SKM-1 (cell line): ENCODE results near the gene FOXJ2.
"Not testable (repeated sequence)": the region's sequence is repeated elsewhere in the genome, so short reads cannot be mapped to it uniquely, and the experiment has no call there.

Experiments used
- DNase-seq: peaks from one replicate; lab custom pipeline; 2025; ENCODE audit not compliant: unreplicated experiment; lab: John Stamatoyannopoulos, UW

FOXJ2 gene

DNA sequence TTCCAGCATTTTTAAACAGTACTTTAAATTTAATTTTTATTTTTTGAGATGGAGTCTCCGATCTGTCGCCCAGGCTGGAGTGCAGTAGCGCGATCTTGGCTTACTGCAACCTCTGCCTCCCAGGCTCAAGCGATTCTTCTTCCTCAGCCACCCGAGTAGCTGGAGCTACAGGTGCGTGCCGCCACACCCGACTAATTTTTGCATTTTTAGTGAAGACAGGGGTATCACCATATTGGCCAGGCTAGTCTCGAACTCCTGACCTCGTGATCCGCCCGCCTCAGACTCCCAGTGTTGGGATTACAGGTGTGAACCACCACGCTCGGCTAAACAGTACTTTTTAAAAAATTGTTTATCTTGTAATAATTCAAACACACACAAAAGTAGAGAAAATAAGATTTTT, 4.2 kb upstream of the FOXJ2 start:
- no peak for DNase-seq

DNA sequence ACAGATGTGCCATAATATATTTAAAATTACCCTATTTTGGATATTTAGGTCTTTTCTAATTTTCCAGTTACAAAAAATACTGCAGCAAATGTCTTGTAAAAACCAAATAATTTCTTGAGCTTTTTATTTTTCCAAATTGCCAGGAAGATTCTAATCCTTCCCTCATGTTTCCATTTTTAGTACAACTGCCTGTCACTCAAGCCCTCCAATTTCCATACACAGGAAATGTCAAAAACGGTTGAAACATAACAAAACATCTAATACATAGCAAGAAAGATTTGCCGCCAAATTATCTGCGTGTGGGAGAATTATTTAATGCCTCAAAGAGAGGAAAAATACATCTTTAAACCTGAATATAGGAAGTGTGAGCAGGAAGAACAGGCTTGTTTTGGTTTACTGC, 2.3 kb upstream of the FOXJ2 start:
- no peak for DNase-seq

DNA sequence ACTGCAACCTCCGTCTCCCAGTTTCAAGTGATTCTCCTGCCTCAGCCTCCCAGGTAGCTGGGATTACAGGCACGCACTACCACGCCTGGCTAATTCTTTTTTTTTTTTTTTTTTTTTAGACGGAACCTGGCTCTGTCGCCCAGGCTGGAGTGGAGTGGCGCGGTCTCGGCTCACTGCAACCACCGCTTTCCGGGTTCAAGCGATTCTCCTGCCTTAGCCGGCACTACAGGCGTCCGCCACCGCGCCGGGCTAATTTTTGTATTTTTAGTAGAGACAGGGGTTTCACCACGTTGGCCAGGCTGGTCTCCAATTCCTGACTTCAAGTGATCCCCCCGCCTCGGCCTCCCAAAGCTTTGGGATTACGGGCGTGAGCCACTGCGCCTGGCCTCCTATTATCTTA, 1.5 kb upstream of the FOXJ2 start:
- DNase-seq = not testable (repeated sequence)

DNA sequence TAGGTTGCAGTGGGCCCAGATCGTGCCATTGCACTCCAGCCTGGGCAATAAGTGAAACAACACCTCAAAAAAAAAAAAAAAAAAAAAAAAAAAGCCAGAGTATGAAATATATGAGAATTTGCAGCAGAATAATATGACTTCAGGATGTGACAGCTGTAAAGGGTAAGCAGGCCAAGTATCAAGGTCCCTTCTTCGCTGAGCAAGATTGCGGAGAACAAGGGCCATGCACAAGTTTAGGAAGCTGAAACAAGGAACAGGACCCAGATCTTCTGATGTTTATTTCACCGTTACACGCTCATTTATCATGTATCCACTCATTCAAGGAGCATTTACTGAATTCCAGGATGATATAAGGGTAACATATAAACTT, 659 bp upstream of the FOXJ2 start:
- no peak for DNase-seq

DNA sequence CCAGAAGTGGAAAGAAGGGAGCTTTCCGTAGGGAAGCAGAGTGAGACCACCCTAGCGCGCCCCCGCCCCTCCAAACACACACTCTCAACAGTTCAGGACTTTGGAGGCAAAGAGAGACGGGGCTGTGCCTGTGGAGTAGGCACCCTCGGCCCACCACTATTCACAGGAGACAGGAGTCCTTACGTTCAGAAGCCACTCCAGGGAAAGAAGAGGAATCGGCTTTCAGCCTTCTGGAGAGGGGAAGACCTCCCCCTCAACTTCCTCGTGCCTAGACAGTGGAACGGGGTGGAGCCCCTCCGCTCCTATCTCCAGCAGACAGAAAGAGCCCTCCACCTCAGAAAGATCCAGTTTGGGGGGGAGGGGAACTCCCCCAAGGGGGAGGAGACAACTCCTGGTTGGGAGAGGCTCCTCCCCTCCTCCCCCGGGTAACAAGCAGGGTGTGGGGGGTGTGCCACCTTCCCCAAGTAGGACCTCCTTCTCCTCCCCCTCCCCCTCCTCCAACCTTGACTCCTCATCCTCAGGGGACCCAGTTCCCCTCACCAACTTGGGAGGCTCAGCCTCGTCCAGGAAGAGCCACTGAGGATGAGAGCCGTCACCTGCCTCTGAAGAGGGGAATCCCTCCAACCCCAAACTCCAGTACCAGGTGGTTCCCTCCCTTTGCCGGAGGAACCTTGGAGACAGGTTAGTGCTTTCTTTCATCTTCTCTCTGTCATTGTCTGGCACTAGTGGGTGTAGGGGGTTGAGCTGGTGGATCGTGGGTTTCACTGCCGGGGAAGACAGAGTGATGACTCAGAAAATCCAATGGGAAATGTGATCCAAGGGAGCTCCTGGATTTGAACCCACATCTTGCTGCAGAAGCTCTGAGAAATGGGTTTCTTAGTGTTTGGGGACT, 883 bp downstream of the FOXJ2 start:
- DNase-seq = no peak

DNA sequence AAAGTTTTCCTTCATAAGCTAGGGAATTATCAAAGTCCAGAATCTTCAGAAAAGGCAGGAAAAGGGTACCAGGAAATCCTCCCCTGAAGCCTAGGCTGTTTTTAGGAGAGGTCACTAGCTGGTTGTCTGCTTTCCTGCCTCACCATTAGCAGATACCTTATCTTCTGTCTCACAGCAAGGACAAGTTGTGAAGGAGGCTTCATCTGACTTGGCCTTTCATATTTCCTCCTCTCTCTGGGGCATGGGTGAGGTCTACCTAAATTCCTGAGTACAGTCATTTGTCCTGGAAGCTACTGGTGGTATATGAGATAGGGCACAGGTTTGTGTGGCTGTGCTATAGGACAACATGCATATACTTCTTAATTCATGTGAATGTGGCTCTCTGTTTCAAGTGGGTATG, 2.3 kb downstream of the FOXJ2 start:
- DNase-seq = no peak

DNA sequence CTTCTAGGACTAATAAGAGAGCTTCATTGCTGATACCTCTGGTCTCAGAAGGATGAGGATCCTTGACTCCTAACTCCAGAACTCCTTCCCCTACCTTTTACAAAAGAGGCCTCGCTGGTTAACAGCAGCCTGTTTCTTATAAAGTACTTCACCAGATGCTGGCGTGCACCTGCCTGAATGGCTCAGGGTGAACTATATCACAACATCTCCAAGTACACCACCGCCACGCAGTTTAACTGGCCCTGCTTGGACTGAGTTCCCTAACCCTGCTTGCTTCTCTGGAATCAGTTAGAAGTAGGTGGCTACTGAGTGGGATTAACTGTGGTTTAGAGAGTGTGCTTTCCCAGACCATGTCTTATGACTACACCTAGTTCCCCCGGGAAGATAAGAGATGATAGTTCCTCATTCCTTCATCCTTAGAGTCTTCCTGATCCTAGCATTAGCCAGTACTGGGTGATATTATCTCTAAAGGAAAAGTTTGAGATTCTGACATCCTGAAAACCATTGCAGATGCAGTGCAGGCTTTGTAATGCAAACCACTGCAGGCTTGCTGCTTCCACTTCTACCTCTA, 3.0 kb downstream of the FOXJ2 start:
- no peak for DNase-seq

DNA sequence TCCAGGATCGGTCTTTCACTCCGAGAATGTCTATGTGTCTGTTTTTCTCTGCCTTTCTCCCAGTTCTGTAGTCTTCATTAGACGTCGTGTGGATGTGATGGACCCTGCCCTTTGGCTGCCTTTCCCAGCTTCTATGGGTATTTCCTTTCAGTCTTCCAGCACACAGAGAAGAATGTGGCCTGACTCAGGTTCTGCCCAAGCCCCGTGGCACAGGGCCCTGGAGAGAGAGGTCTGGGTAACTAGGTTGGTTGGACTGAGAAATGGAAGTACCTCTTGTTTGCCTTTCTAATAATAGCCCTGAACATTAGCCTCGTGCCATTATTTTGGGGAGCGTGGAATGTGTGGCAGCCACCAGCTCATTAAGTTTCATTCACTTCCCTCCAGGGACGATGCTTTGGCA, 3.8 kb downstream of the FOXJ2 start:
- DNase-seq = no peak

DNA sequence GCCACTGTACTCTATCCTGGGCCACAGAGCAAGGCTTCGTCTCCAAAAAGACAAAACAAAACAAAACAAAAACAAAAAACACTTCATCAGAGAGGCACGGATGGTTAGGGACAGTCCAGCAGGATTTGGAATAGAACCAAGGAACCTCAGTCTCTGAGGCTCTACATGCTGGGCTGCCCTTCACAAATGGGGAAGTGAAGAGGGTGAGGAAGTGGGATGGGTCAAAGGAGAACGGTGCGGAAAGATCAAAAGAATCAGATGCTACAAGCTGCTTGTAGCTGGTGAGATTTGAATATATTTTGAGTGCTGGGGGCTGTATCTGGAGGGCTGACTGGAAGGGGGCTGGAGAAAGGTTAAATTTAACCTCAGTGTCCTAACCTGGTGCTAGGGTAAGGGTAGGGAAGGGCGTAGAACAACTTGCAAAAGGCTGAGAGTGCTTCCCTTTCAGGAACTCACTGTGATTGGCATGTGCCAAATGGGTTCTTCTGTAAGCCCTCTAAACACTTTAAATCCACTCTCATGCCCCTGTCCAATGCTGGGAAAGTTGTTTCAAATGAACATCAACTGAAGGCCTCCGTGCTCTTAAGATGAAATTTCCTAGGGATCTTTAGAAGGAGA, 4.6 kb downstream of the FOXJ2 start:
- peak; percentile 44 for DNase-seq

DNA sequence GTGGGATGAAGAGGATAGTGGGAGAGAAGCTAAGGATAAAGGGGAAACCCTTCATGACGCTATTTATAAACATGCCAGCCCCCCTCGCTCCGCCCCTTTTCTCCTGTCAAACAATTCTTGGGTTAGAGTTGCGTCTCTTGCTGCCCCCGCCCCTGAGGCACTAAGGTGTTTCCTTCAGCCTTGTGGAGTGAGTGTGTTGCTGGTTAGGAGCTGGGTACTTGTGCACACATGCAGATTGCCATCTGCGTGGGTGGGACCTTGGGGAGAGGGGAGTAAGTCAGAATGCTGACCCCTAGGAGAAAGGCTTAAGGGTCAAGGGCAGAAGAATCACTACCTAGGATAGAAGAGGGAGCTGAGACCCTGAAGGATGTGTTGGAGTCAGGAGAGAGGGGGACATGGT, 5.4 kb downstream of the FOXJ2 start:
- no peak for DNase-seq

DNA sequence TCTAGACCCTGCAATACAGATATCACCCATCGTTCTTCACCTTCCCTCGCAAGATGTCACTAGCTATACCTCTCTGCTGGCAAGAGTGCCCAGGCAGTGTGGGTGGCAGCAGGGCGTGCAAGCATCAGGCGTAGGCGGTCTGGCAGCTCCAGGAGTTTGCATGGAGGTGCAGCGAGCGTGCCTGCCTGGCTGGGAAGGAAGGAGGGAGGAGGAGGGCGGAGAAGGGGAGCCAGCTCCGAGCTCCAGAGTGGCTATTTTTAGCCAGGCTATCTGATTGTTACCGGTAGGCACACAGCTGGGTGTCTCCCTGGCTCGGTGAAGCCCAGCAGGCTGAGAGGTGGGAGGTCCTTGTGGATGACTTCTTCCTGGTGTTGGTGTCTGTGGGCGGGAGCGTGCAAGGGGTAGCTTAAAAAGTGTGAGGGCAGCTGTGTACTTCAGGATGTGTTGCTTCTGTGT, 6.2 kb downstream of the FOXJ2 start:
- DNase-seq = no peak

DNA sequence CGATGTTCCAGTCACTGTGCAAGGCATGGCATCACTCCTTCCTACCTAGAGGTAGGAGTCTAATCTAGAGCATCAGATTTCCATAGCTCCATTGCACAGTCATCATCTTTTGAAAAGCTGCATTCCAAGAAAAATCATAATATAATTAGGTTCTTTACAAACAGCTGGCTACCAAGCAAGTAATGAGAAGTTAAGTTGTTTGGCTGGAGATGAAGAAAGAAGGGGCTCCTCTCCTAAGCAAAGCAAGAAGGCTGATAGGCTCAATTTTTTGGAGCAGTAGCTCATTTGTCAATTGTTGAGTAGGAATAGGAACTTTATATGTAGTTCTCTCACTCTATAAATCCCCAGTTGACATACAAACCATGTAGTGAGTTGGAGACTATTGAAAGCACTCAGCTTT, 8.3 kb downstream of the FOXJ2 start:
- no peak for DNase-seq

DNA sequence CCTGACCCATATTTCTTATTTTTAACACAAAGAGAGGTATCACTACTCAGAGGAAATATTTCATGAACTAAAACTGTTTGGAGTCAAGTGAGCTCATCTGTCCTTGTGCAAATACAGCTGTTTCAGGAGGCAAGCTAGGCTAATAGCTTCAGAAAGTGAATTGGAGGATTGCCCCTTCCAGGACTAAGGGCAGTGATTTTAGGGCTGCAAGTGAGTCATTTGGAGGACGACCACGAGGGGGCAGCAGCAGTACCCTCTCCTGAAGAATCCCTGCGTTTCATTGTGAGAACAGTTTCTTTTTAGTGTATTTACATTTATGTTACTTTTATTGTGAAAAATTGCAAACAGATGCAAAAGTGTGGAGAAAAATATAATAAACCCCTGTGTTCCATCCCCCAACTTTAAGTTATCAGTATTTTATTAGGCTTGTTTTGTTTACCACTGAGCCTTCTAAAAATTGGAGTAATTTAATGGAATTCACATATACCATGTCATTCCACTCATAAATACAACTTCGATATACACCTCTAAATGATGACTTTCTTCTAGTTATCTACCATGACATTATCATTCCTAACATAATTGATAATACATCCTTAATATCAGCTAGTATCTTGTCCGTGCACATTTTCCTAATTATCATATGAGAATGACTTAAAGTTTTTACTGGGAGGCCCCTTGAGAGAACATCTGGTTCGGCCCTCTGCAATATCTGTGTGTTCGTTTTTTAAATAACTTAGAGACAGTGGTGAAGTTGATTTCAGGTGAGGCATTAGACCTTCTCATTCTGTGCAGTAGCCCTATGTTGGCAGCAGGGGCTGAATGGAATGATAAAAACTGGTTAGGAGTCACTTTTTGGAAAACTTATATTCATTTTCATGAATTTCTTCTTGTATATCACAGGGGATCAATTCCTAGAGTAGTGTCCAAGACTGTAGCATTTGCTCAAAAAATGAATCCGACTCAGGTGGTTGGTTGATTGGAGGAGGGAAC, 13.7 kb downstream of the FOXJ2 start:
- DNase-seq = no peak

DNA sequence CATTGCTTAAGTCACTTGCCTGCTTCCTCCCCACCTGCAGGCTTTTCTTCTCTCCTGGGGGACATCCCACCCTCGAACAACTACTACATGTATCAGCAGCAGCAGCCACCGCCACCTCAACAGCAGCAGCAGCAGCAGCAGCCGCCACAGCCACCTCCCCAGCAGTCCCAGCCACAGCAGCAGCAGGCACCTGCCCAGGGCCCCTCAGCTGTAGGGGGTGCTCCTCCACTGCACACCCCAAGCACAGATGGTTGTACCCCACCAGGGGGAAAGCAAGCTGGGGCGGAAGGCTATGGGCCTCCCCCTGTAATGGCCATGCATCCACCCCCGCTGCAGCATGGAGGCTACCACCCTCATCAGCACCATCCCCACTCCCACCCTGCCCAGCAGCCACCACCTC, 15.3 kb downstream of the FOXJ2 start:
- no peak for DNase-seq

DNA sequence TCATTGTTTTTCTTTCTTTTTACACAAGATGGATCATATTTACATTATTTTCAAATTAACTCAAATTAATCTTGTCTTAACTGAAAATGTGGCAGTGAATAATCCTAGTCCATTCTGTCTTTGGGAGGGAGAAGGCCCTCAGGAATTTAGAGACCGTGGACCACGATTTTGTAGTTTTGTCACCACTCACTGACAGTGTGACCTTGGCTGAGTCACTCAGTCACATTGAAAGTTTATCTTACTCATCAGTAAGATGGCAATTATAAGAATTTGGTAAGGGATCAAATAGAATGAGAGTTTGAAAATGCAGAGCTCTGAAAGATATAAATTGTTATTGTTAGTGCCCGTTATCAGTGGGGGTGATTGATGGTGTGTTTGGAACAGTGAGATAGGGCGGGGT, 16.4 kb downstream of the FOXJ2 start:
- no peak for DNase-seq

DNA sequence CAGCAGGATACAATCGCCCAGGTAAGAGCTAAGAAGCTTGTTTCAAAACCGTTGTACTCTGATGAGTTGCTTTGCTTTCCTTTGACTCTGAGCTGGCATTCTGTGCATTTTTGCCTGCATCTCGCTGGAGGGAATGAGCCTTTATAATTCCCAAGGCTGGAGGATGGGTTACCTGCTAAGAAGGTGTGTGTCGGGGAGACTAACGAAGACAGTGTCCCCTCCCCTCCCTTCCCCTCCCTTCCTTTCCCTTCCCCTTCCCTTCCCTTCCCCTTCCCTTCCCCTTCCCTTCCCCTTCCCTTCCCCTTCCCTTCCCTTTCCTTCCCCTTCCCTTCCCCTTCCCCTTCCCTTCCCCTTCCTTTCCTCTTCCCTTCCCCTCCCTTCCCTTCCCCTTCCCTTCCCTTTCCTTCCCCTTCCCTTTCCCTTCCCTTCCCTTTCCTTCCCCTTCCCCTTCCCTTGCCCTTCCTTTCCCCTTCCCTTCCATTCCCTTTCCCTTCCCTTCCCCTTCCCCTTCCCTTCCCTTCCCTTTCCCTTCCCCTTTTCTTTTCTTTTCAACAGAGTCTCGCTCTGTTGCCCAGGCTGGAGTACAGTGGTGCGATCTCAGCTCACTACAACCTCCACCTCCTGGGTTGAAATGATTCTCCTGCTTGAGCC, 18.2 kb downstream of the FOXJ2 start:
- no peak for DNase-seq

DNA sequence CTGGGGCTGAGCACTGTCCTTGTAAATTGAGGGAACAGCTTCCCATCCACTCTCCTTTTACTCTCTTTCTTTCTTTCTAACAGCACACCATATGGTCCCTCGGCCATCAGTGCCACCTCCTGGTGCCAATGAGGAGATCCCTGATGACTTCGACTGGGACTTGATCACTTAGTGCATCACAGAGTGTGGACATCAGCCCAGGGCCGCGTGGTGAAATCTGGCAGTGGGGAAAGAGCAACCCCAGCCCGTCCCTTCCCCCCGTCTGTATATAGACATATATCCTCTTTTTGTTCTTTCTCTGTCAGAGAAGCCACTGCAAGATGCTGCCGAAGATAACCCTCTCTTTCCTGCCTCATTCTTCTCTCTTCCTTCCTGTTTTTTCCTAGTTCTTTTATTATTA, 20.2 kb downstream of the FOXJ2 start:
- peak; percentile 23 for DNase-seq

DNA sequence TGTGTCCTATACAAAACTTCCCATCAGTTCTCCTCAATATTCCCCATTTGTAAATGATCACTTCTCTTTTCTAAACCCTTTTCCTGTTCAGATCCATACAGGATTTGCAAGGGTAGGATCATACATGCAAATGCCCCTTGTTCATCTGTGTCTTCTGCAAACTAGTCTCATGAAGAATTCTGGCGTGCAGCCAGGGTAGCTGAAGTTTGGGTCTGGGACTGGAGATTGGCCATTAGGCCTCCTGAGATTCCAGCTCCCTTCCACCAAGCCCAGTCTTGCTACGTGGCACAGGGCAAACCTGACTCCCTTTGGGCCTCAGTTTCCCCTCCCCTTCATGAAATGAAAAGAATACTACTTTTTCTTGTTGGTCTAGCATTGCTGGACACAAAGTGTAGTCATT, 22.3 kb downstream of the FOXJ2 start:
- no peak for DNase-seq

DNA sequence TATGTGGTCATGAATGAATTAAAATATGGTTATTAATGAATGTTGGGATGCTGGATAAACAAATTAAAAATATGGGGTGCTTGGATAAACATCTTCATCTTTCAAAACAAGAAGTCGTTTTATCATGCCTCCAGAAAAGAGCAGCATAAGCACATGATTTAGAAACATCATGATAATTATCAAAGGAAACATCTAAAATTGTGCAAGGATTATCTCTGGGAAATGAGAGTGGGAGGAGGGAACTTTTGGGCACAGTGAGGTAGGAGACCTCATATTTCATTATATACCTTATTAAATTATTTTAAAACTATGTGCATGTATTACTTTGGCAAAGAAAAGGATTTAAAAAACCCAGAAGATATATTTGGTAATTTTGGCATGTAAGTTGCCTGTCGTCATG, 24.8 kb downstream of the FOXJ2 start:
- no peak for DNase-seq

DNA sequence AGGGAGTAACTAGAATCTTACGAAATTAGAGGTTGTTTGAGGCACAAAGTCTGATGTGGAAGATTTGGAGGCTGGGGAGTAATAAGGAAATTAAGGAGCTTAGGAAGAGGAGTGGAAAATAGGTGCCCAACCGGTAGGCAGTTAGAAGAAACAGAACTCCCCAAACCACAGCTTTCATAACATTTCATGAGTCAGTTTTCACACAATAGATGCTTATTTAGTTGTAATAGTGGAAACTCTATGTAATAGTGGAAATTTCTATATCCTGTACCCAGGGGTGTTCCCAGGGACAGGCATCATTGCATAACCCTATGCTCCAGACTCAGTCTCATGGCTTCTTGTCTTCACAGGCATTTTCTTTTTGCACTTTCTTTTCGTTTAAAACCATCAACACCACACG, 25.3 kb downstream of the FOXJ2 start:
- no peak for DNase-seq

DNA sequence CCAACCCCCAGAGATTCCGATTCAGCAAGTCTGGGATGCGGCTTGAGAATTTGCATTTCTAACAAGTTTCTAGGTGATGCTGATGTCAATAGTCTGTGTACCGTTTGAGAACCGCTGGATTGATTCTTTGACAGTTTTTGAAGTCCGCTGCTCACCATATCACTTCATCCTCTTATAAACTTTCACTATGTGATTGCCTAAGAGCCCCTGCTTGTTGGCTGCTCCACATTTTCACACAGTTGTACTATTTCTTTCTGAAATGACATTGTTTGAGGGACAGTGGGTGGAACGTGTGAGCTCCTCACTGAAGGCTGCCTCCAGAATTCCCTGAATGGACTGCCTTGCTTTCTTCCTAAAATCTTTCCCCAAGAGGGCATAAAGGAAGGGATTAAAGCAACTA, 26.0 kb downstream of the FOXJ2 start:
- DNase-seq = no peak
